Measurements from ENCODE around the gene LARP6.

DNA sequence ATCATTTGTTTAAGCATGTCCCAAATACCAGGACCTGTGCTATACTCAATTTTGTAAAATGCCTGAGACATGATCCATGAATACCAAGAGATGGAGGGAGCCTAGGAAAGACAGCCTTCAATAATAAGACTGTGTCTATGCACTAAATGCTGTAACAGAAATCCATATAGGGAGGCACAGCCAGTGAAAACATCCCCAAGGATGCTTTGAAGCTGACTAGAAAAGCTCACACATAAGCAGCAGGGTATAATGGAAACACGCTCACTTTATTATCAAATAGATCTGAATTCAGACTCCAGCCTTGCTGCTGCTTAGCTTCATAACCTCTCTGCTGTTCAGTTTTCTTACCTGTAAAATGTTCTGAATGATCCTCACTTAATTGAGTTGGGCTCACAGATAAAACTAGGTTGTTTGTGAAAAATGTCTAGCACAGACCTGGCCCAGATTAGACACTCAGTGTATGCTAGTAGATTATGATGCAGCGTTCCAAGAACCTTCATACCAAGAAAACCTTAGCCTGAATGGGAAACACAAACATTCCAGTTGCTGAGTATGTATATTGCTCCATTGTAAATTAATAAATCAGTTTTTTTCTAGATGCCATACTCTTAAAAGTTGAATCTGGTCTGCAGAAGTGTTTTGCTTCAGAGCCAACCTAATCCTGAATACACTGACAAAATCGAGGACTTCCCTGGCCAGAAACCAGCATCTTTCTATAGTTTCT is 3.8 kb upstream of the LARP6 start:
- TF ChIP-seq, protein P1, sequence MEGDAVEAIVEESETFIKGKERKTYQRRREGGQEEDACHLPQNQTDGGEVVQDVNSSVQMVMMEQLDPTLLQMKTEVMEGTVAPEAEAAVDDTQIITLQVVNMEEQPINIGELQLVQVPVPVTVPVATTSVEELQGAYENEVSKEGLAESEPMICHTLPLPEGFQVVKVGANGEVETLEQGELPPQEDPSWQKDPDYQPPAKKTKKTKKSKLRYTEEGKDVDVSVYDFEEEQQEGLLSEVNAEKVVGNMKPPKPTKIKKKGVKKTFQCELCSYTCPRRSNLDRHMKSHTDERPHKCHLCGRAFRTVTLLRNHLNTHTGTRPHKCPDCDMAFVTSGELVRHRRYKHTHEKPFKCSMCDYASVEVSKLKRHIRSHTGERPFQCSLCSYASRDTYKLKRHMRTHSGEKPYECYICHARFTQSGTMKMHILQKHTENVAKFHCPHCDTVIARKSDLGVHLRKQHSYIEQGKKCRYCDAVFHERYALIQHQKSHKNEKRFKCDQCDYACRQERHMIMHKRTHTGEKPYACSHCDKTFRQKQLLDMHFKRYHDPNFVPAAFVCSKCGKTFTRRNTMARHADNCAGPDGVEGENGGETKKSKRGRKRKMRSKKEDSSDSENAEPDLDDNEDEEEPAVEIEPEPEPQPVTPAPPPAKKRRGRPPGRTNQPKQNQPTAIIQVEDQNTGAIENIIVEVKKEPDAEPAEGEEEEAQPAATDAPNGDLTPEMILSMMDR (IDR thresholded peaks at IDR 0.05) = no peak
- no peak for TF ChIP-seq POLR2A (IDR thresholded peaks at IDR 0.05)

Data from adrenal gland (tissue), 5 donors.